Stimulated activated CD4-positive, alpha-beta T cell treated with anti-CD3 and anti-CD28 coated beads, Interleukin-4, amount 100 ng/mL, for 24 hours (primary cell): ENCODE measurements around the gene SLC25A18.
"Not testable (repeated sequence)": the region's sequence is repeated elsewhere in the genome, so short reads cannot be mapped to it uniquely, and the experiment has no call there.

Experiments used
- DNase-seq: peaks from one replicate; pipeline ENCODE4 v3.0.0-alpha.2; 2020

The SLC25A18 gene

GRCh38 chr22:17562906-17563870 is at the start of gene SLC25A18:
Gene SLC25A18, plus strand, starts transcription at chr22:17563498. Its CDS starts 16,447 bp downstream, at chr22:17579945.
- DNase-seq: no peak

GRCh38 chr22:17513612-17514011 is 49.7 kb upstream of the SLC25A18 start:
- no peak for DNase-seq

- no peak for DNase-seq
Measured at GRCh38 chr22:17514084-17514483, 49.2 kb upstream of the SLC25A18 start.

GRCh38 chr22:17518406-17518805 is 44.9 kb upstream of the SLC25A18 start:
- DNase-seq: no peak

- not testable (repeated sequence) for DNase-seq
Measured at GRCh38 chr22:17521971-17522370, 41.3 kb upstream of the SLC25A18 start.

- DNase-seq: no peak
Measured at GRCh38 chr22:17523925-17524324, 39.4 kb upstream of the SLC25A18 start.

- no peak for DNase-seq
Measured at GRCh38 chr22:17536269-17536668, 27.0 kb upstream of the SLC25A18 start.

GRCh38 chr22:17537155-17537554 is 26.1 kb upstream of the SLC25A18 start:
- no peak for DNase-seq

- no peak for DNase-seq
Measured at GRCh38 chr22:17540481-17540880, 22.8 kb upstream of the SLC25A18 start.

GRCh38 chr22:17541476-17541875 is 21.8 kb upstream of the SLC25A18 start:
- DNase-seq: no peak

- no peak for DNase-seq
Measured at GRCh38 chr22:17542452-17542851, 20.8 kb upstream of the SLC25A18 start.

GRCh38 chr22:17548010-17548755 is 15.1 kb upstream of the SLC25A18 start:
- DNase-seq: no peak

GRCh38 chr22:17548756-17549035 is 14.6 kb upstream of the SLC25A18 start:
- DNase-seq: no peak

- no peak for DNase-seq
Measured at GRCh38 chr22:17549183-17549582, 14.1 kb upstream of the SLC25A18 start.

GRCh38 chr22:17549655-17550054 is 13.6 kb upstream of the SLC25A18 start:
- DNase-seq: no peak

GRCh38 chr22:17552737-17553136 is 10.6 kb upstream of the SLC25A18 start:
- DNase-seq: no peak

- no peak for DNase-seq
Measured at GRCh38 chr22:17554814-17555213, 8.5 kb upstream of the SLC25A18 start.

GRCh38 chr22:17559188-17559587 is 4.1 kb upstream of the SLC25A18 start:
- DNase-seq: no peak

- no peak for DNase-seq
Measured at GRCh38 chr22:17563936-17564391, 666 bp downstream of the SLC25A18 start.

GRCh38 chr22:17566016-17566687 is 2.9 kb downstream of the SLC25A18 start:
- not testable (repeated sequence) for DNase-seq

- DNase-seq: no peak
Measured at GRCh38 chr22:17566776-17567175, 3.5 kb downstream of the SLC25A18 start.

- DNase-seq: no peak
Measured at GRCh38 chr22:17569971-17570511, 6.7 kb downstream of the SLC25A18 start.
